Measurements from ENCODE around the gene KCNK1.

Gene KCNK1

DNA sequence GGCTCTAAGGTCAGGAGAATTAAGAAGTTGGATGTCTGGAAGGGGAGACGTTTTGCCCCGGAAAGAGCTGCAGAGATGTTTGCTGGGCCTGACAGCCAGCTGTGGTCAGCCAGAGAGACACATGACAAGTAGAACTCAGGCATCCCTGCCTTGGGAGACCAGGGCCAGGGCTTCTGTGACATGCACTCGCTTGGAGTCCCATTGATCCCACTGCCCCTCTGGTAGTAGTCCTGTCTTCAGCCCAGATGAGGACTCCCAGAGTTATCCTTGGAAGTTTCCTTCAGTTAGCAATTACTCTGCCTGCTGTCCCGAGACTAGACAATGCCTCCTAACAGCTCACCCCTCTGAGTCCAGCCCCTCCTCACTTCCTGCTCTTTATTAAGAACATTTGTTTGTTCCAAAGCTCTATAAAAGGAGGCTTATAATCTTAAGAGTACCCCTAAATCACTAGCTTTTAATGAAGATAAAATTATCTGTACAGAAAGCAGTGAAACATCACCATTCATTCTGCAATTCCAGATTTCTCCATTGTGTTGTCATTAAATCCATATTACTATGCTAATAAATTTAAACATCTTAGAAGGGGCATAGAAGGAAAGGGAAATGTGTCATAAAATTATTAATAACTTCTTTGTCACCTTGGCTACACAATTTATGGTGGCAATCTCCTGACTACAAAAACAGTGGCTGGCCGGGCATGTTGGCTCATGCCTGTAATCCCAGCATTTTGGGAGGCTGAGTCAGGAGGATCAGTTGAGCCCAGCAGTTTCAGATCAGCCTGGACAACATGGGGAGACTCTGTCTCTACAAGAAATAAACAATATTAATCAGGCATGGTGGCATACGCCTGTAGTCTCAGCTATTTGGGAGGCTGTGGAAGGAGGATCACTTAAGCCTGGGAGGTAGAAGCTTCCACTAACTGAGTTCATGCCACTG lies 94.2 kb downstream of the KCNK1 start:
- Histone ChIP-seq H3K4me3 (ENCODE audit: low read length) (no peak overlapping the region), H3K79me2 (ENCODE audit: low read length) (no peaks in the 10 kb centered on the region), H4K20me1 (ENCODE audit: insufficient read depth, low read length) (no peaks in the 10 kb centered on the region), H2AFZ (ENCODE audit: low read depth, low read length) (no peak overlapping the region), H3K36me3 (replicated peaks; ENCODE audit: low read depth, low read length) (no peaks in the 10 kb centered on the region), H3K27me3 (ENCODE audit: low read depth, low read length) (no peaks in the 10 kb centered on the region; the same call in 1 of the 2 replicates), H3K9ac (ENCODE audit: low read length) (no peak overlapping the region), H3K27ac (ENCODE audit: low read length) (no peak overlapping the region), H3K9me3 (ENCODE audit: insufficient read depth, low read length) (0 out of 2 replicates have a peak, but pooled peaks cover 5% of the 10 kb centered on the region), H3K4me1 (ENCODE audit: low read length) (peaks cover 10% of the 10 kb centered on the region), H3K4me2 (ENCODE audit: low read length) (no peak overlapping the region)
- TF ChIP-seq EZH2phosphoT487 (IDR thresholded peaks at IDR 0.05; ENCODE audit: low read depth) = no peak
- TF ChIP-seq, protein P1, sequence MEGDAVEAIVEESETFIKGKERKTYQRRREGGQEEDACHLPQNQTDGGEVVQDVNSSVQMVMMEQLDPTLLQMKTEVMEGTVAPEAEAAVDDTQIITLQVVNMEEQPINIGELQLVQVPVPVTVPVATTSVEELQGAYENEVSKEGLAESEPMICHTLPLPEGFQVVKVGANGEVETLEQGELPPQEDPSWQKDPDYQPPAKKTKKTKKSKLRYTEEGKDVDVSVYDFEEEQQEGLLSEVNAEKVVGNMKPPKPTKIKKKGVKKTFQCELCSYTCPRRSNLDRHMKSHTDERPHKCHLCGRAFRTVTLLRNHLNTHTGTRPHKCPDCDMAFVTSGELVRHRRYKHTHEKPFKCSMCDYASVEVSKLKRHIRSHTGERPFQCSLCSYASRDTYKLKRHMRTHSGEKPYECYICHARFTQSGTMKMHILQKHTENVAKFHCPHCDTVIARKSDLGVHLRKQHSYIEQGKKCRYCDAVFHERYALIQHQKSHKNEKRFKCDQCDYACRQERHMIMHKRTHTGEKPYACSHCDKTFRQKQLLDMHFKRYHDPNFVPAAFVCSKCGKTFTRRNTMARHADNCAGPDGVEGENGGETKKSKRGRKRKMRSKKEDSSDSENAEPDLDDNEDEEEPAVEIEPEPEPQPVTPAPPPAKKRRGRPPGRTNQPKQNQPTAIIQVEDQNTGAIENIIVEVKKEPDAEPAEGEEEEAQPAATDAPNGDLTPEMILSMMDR (IDR thresholded peaks at IDR 0.05; ENCODE audit: low read depth, low read length) = no peak

DNA sequence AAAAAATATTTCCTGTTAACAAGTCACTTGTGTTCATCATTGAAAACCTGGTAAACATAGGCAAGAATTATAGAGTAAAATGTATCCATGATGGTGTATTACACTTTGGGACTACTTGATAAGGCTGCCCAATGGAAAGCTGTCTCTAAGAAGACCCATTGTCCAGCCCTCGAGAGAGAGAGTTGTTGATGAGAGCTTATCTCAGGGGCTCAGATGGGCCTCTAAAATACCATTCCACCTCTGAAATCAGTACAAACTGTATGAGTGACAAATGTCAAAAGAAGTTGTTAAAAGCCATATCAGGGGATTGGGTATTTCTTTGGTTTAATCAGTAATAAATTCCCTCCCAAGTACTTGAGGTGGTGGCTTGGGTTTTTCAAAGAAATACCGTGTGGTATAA lies 96.1 kb downstream of the KCNK1 start:
- H4K20me1 ChIP-seq (ENCODE audit: insufficient read depth, low read length) = no peaks in the 10 kb centered on the region
- no peaks in the 10 kb centered on the region for H3K36me3 ChIP-seq (replicated peaks; ENCODE audit: low read depth, low read length)
- TF ChIP-seq, protein P1 (IDR thresholded peaks at IDR 0.05; ENCODE audit: low read depth, low read length) = no peak
- no peak for TF ChIP-seq EZH2phosphoT487 (IDR thresholded peaks at IDR 0.05; ENCODE audit: low read depth)
- no peaks in the 10 kb centered on the region for H3K79me2 ChIP-seq (ENCODE audit: low read length)
- H3K9ac ChIP-seq (ENCODE audit: low read length) = no peak overlapping the region
- no peak overlapping the region for H3K4me2 ChIP-seq (ENCODE audit: low read length)
- H3K4me1 ChIP-seq (ENCODE audit: low read length) = peaks cover 14% of the 10 kb centered on the region
- H3K9me3 ChIP-seq (ENCODE audit: insufficient read depth, low read length) = 0 out of 2 replicates have a peak, but pooled peaks cover 5% of the 10 kb centered on the region
- no peaks in the 10 kb centered on the region for H3K27me3 ChIP-seq (ENCODE audit: low read depth, low read length)
- no peak overlapping the region for H3K27ac ChIP-seq (ENCODE audit: low read length)
- H3K4me3 ChIP-seq (ENCODE audit: low read length) = no peak overlapping the region
- no peak overlapping the region for H2AFZ ChIP-seq (ENCODE audit: low read depth, low read length)

DNA sequence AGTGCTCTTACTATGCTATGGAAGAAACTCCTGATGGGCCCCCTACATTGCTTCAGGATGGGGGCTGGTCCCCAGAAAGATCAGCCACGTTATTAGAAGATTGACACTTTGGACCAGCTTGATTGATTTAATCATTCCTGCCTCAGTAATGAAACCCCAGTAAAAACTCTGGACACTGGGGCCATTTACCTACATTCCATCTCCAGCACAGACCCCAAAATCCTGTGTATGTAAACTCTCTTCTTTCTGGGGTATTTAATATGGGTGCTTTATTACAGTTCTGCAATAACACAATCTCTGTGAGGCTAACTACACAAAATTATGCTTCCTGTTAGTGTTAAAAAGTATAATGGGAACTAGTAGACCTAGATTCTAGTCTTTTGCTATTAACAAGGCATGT lies 96.6 kb downstream of the KCNK1 start:
- H3K9me3 ChIP-seq (ENCODE audit: insufficient read depth, low read length) = 0 out of 2 replicates have a peak, but pooled peaks cover 5% of the 10 kb centered on the region
- no peak for TF ChIP-seq EZH2phosphoT487 (IDR thresholded peaks at IDR 0.05; ENCODE audit: low read depth)
- TF ChIP-seq, protein P1 (IDR thresholded peaks at IDR 0.05; ENCODE audit: low read depth, low read length) = no peak
- no peaks in the 10 kb centered on the region for H3K79me2 ChIP-seq (ENCODE audit: low read length)
- no peaks in the 10 kb centered on the region for H4K20me1 ChIP-seq (ENCODE audit: insufficient read depth, low read length)
- no peaks in the 10 kb centered on the region for H3K27me3 ChIP-seq (ENCODE audit: low read depth, low read length)
- H3K4me2 ChIP-seq (ENCODE audit: low read length) = no peak overlapping the region
- H3K4me1 ChIP-seq (ENCODE audit: low read length) = peaks cover 15% of the 10 kb centered on the region
- no peak overlapping the region for H3K4me3 ChIP-seq (ENCODE audit: low read length)
- H2AFZ ChIP-seq (ENCODE audit: low read depth, low read length) = no peak overlapping the region
- H3K27ac ChIP-seq (ENCODE audit: low read length) = no peak overlapping the region
- no peak overlapping the region for H3K9ac ChIP-seq (ENCODE audit: low read length)
- H3K36me3 ChIP-seq (replicated peaks; ENCODE audit: low read depth, low read length) = no peaks in the 10 kb centered on the region

DNA sequence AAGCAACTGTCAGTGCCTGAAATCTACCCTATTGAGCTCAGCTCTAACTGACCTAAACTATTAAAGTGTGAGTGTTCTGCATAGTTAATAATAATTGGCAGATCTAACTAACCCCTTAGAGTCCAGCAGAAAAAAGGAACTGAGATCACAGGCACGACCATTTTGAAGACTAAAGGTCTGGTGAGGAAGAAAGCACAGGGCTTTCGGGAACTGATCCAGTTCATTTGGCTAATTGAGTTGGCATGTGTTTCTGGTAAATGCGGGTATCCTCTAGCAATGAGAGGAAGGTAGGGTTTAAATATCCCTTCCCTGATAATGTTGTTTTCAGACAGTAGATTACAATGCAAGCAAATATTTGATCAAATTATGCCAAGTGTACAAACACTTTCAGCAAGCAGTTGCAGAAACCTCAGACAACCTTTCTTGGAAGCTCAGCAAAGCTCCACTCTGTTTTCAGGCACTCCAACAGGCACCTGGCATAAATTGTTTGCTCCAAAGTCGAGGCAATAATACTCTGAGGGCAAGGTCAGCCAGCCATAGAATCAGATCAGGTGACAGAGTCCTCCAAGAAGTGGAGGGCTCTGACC lies 100.8 kb downstream of the KCNK1 start:
- no peak overlapping the region for H2AFZ ChIP-seq (ENCODE audit: low read depth, low read length)
- no peak for TF ChIP-seq EZH2phosphoT487 (IDR thresholded peaks at IDR 0.05; ENCODE audit: low read depth)
- TF ChIP-seq, protein P1 (IDR thresholded peaks at IDR 0.05; ENCODE audit: low read depth, low read length) = no peak
- peaks cover 12% of the 10 kb centered on the region for H3K4me1 ChIP-seq (ENCODE audit: low read length)
- peak overlapping the region; percentile 18 for H3K4me2 ChIP-seq (ENCODE audit: low read length)
- no peak overlapping the region for H3K9ac ChIP-seq (ENCODE audit: low read length)
- H3K9me3 ChIP-seq (ENCODE audit: insufficient read depth, low read length) = 0 out of 2 replicates have a peak, but pooled peaks cover 5% of the 10 kb centered on the region
- H3K36me3 ChIP-seq (replicated peaks; ENCODE audit: low read depth, low read length) = no peaks in the 10 kb centered on the region
- no peaks in the 10 kb centered on the region for H3K79me2 ChIP-seq (ENCODE audit: low read length)
- no peaks in the 10 kb centered on the region for H4K20me1 ChIP-seq (ENCODE audit: insufficient read depth, low read length)
- H3K4me3 ChIP-seq (ENCODE audit: low read length) = no peak overlapping the region
- peak overlapping the region; percentile 21; the same call in 1 of the 2 replicates for H3K27ac ChIP-seq (ENCODE audit: low read length)
- no peaks in the 10 kb centered on the region for H3K27me3 ChIP-seq (ENCODE audit: low read depth, low read length)

Measured in OCI-LY3 (cell line).